Measurements from ENCODE around the gene TMEM250. TPM values are rescaled to one million over a fixed set of nuclear protein-coding genes. Genes with fewer than 3 reads are reported as not detected.
"Not testable (repeated sequence)": the region's sequence is repeated elsewhere in the genome, so short reads cannot be mapped to it uniquely, and the experiment has no call there.

Gene TMEM250
- total RNA-seq, 1 experiment from 2014 or later: 78.4 TPM

- not testable (repeated sequence) for H3K9me3 ChIP-seq, H3K36me3 ChIP-seq, H3K27me3 ChIP-seq, H3K4me3 ChIP-seq, DNase-seq
Measured at GRCh38 chr9:136150664-136151213, 32.1 kb upstream of the TMEM250 start.

GRCh38 chr9:136149853-136150252 lies 31.2 kb upstream of the TMEM250 start:
- H3K27me3 ChIP-seq: no peaks in the 10 kb centered on the region
- DNase-seq: no peak
- H3K9me3 ChIP-seq: no peaks in the 10 kb centered on the region
- H3K36me3 ChIP-seq: no peaks in the 10 kb centered on the region
- no peak overlapping the region for H3K4me3 ChIP-seq

GRCh38 chr9:136149337-136149736 lies 30.7 kb upstream of the TMEM250 start:
- no peak for DNase-seq
- Histone ChIP-seq H3K36me3 (no peaks in the 10 kb centered on the region), H3K9me3 (no peaks in the 10 kb centered on the region), H3K4me3 (no peak overlapping the region), H3K27me3 (no peaks in the 10 kb centered on the region)

GRCh38 chr9:136148766-136149165 lies 30.1 kb upstream of the TMEM250 start:
- Histone ChIP-seq H3K9me3 (no peaks in the 10 kb centered on the region), H3K27me3 (no peaks in the 10 kb centered on the region), H3K36me3 (no peaks in the 10 kb centered on the region), H3K4me3 (no peak overlapping the region)
- no peak for DNase-seq

- H3K9me3 ChIP-seq: no peaks in the 10 kb centered on the region
- H3K36me3 ChIP-seq: no peaks in the 10 kb centered on the region
- DNase-seq: no peak
- H3K4me3 ChIP-seq: no peak overlapping the region
- no peaks in the 10 kb centered on the region for H3K27me3 ChIP-seq
Measured at GRCh38 chr9:136147890-136148714, 29.4 kb upstream of the TMEM250 start.

- DNase-seq: no peak
- Histone ChIP-seq H3K27me3 (no peaks in the 10 kb centered on the region), H3K9me3 (no peaks in the 10 kb centered on the region), H3K36me3 (no peaks in the 10 kb centered on the region), H3K4me3 (no peak overlapping the region)
Measured at GRCh38 chr9:136147038-136147889, 28.6 kb upstream of the TMEM250 start.

GRCh38 chr9:136146126-136147037 lies 27.7 kb upstream of the TMEM250 start:
- H3K36me3 ChIP-seq: no peaks in the 10 kb centered on the region
- H3K9me3 ChIP-seq: no peaks in the 10 kb centered on the region
- H3K27me3 ChIP-seq: no peaks in the 10 kb centered on the region
- DNase-seq: no peak
- no peak overlapping the region for H3K4me3 ChIP-seq

- Histone ChIP-seq H3K9me3 (no peaks in the 10 kb centered on the region), H3K36me3 (no peaks in the 10 kb centered on the region), H3K27me3 (no peaks in the 10 kb centered on the region), H3K4me3 (no peak overlapping the region)
- DNase-seq: no peak
Measured at GRCh38 chr9:136145580-136145979, 26.9 kb upstream of the TMEM250 start.

- no peaks in the 10 kb centered on the region for H3K27me3 ChIP-seq
Measured at GRCh38 chr9:136144450-136144849, 25.8 kb upstream of the TMEM250 start.

GRCh38 chr9:136143215-136144001 lies 24.7 kb upstream of the TMEM250 start:
- Histone ChIP-seq H3K4me3 (no peak overlapping the region), H3K36me3 (no peaks in the 10 kb centered on the region), H3K9me3 (no peaks in the 10 kb centered on the region), H3K27me3 (no peaks in the 10 kb centered on the region)
- no peak for DNase-seq

More at GRCh38 chr9:136144450-136144849, 25.8 kb upstream of the TMEM250 start:
- DNase-seq: no peak
- H3K36me3 ChIP-seq: no peaks in the 10 kb centered on the region
- H3K4me3 ChIP-seq: no peak overlapping the region
- H3K9me3 ChIP-seq: no peaks in the 10 kb centered on the region

GRCh38 chr9:136142859-136143214 lies 24.2 kb upstream of the TMEM250 start:
- no peaks in the 10 kb centered on the region for H3K9me3 ChIP-seq
- DNase-seq: no peak

GRCh38 chr9:136142414-136142796 lies 23.7 kb upstream of the TMEM250 start:
- H3K36me3 ChIP-seq: no peaks in the 10 kb centered on the region
- H3K4me3 ChIP-seq: no peak overlapping the region
- no peak for DNase-seq
- no peaks in the 10 kb centered on the region for H3K27me3 ChIP-seq
- no peaks in the 10 kb centered on the region for H3K9me3 ChIP-seq

More at GRCh38 chr9:136142859-136143214, 24.2 kb upstream of the TMEM250 start:
- Histone ChIP-seq H3K36me3 (no peaks in the 10 kb centered on the region), H3K27me3 (no peaks in the 10 kb centered on the region), H3K4me3 (no peak overlapping the region)

- H3K36me3 ChIP-seq: no peaks in the 10 kb centered on the region
- DNase-seq: no peak
- no peak overlapping the region for H3K4me3 ChIP-seq
- no peaks in the 10 kb centered on the region for H3K27me3 ChIP-seq
- no peaks in the 10 kb centered on the region for H3K9me3 ChIP-seq
Measured at GRCh38 chr9:136141682-136142413, 23.2 kb upstream of the TMEM250 start.

- Histone ChIP-seq H3K36me3 (no peaks in the 10 kb centered on the region), H3K9me3 (no peaks in the 10 kb centered on the region), H3K4me3 (no peak overlapping the region), H3K27me3 (no peaks in the 10 kb centered on the region; the same call in 1 of the 2 replicates)
- no peak for DNase-seq
Measured at GRCh38 chr9:136140966-136141365, 22.3 kb upstream of the TMEM250 start.

GRCh38 chr9:136140046-136140445 lies 21.4 kb upstream of the TMEM250 start:
- H3K9me3 ChIP-seq: no peaks in the 10 kb centered on the region
- peaks cover 3% of the 10 kb centered on the region; the same call in 1 of the 2 replicates for H3K27me3 ChIP-seq
- H3K36me3 ChIP-seq: no peaks in the 10 kb centered on the region
- DNase-seq: no peak
- no peak overlapping the region for H3K4me3 ChIP-seq
